D721Med (cell line): Measurements from ENCODE around the gene MRPL48.
"Not testable (repeated sequence)": the region's sequence is repeated elsewhere in the genome, so short reads cannot be mapped to it uniquely, and the experiment has no call there.

ENCODE experiments used
- DNase-seq: peaks from one replicate; pipeline ENCODE4 v3.0.0; 2011; ENCODE audit warnings: low spot score; ENCODE audit not compliant: insufficient read length
- FAIRE-seq: peaks from 2 replicates; lab custom pipeline; 2011; peaks lifted over from hg19 to GRCh38; lab: Jason Lieb, UNC
- CTCF ChIP-seq: IDR thresholded peaks from 2 replicates; pipeline ENCODE4 v1.5.1; 2012; ENCODE audit warnings: mild to moderate bottlenecking, control low read depth; ENCODE audit not compliant: insufficient read depth; ENCODE audit errors: missing control alignments

The MRPL48 gene

DNA sequence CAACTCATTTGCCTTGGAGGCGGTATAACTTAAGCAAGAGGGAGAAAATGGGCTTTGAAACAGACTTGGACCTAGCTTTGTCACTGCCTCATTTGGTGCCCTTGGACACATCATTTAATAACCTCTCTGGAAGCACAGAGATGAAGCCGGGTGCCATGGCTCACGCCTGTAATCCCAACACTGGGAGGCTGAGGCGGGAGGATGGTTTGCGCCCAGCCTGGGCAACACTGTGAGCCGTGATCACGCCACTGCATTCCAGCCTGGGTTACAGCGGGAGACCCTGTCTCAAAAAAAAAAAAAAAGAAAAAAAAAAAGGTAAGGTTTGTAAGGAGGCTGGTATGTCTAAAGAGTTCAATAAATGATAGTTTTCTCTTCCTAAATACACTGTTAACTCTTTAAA lies 88.2 kb downstream of the MRPL48 start:
- DNase-seq (no peak), FAIRE-seq (no peak)
- TF ChIP-seq CTCF, result no peak

DNA sequence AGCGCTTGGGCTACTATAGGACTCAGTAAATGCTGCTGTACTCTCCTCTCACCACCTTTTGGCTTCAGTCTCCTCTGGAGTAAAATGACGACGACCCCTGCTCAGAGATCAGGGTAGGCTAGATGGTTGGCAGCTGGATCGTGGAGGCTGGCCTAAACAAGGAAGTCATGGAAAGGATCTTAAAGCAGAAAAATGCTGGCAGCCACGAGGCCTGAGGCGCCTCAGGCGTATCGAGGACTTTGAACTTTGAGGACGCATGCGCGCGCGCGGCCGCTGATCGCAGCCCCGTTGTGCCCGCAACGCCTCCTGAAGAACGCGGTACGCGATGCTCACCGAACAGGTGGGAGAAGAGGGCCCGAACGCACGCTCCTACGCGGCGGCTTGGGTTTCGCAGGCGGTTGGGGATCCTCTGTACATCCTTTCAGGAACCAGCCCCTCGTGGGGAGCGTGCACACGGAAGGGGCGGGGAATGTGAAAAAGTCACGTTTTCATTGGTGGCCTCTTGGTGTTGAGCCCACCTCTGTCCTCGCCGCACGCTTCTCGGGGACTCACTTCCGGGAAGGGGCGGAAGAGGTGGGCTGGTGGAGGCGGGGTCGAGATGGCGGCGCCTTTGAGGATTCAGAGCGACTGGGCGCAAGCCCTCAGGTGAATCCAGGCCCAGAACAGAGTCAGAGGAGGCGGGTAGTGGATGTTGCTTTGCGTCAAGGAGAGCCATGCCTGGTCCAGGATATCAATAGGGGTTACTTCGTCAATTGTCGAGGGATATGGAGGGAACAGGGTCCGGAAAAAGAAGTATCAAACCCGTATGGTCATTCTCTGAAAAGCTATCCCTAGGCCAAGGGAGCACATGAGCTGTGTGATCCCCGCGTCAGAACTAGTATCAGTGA lies 89.0 kb downstream of the MRPL48 start, which contains the start of the genes COA4 and PAAF1:
TSS of gene COA4 (minus strand) at position 423 of the 887 bp plus-strand sequence. CDS start 3,468 bp downstream, outside the sequence.
TSS of gene PAAF1 (plus strand) at position 576 of the 887 bp plus-strand sequence. CDS start at position 599, 23 bp downstream.
- no peak for TF ChIP-seq CTCF
- FAIRE-seq (no peak), DNase-seq (peak; percentile 82)

- FAIRE-seq (no peak), DNase-seq (no peak)
- TF ChIP-seq CTCF, result no peak
These were observed 91.1 kb downstream of the MRPL48 start for GRCh38 chr11:73878771-73879170.

DNA sequence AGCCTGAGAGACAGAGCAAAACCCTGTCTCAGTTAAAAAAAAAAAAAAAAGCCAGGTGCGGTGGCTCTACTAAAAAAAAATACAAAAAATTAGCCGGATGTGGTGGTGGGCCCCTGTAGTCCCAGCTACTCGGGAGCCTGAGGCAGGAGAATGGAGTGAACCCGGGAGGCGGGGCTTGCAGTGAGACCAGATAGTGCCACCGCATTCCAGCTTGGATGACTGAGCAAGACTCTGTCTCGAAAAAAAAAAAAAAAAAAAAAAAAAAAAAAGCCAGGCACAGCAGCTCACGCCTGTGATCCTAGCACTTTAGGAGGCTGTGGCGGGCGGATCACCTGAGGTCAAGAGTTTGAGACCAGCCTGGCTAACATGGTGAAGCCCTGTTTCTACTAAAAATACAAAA lies 92.8 kb downstream of the MRPL48 start:
- FAIRE-seq, DNase-seq: not testable (repeated sequence)

GRCh38 chr11:73883856-73884255 lies 96.2 kb downstream of the MRPL48 start:
- TF ChIP-seq CTCF, result no peak
- no peak for DNase-seq
- no peak for FAIRE-seq

- no peak for TF ChIP-seq CTCF
- FAIRE-seq (no peak), DNase-seq (no peak)
These were observed 100.6 kb downstream of the MRPL48 start for GRCh38 chr11:73888244-73888643.

- no peak for TF ChIP-seq CTCF
- no peak for DNase-seq
- FAIRE-seq, result no peak
These were observed 101.3 kb downstream of the MRPL48 start for GRCh38 chr11:73889019-73889418.
